Suppressor macrophage (primary cell): ENCODE data around the gene UFD1.

Source experiments
- DNase-seq, 4 experiments: peaks; one replicate each; pipeline ENCODE4 v3.0.0-alpha.2; 2020 to 2022

UFD1 gene

GRCh38 chr22:19420321-19420720 is 58.7 kb downstream of the UFD1 start:
- DNase-seq: no peak

GRCh38 chr22:19419464-19420178 is 59.4 kb downstream of the UFD1 start:
- no peak for DNase-seq

- DNase-seq: peak; percentile 59 to 77 (median 66)
Measured at GRCh38 chr22:19419086-19419463, 59.9 kb downstream of the UFD1 start.

GRCh38 chr22:19412923-19413322 is 66.1 kb downstream of the UFD1 start:
- no peak for DNase-seq

- no peak for DNase-seq
Measured at GRCh38 chr22:19412478-19412877, 66.5 kb downstream of the UFD1 start.

- no peak for DNase-seq
Measured at GRCh38 chr22:19411690-19412045, 67.3 kb downstream of the UFD1 start.

GRCh38 chr22:19410941-19411689 is 67.9 kb downstream of the UFD1 start:
- DNase-seq: no peak

GRCh38 chr22:19407649-19408606 is 71.1 kb downstream of the UFD1 start:
- DNase-seq: no peak

- DNase-seq: no peak
Measured at GRCh38 chr22:19406846-19407245, 72.1 kb downstream of the UFD1 start.

GRCh38 chr22:19406281-19406811 is 72.6 kb downstream of the UFD1 start:
- no peak for DNase-seq

- no peak for DNase-seq
Measured at GRCh38 chr22:19405652-19406051, 73.3 kb downstream of the UFD1 start.

GRCh38 chr22:19405133-19405532 is 73.9 kb downstream of the UFD1 start:
- no peak for DNase-seq

- no peak for DNase-seq
Measured at GRCh38 chr22:19404676-19405075, 74.3 kb downstream of the UFD1 start.

- DNase-seq: no peak
Measured at GRCh38 chr22:19402642-19403191, 76.3 kb downstream of the UFD1 start.

- DNase-seq: no peak
Measured at GRCh38 chr22:19401483-19401882, 77.5 kb downstream of the UFD1 start.

- DNase-seq: no peak
Measured at GRCh38 chr22:19400881-19401280, 78.1 kb downstream of the UFD1 start.
